ENCODE measurements around the gene KLF6. TPM values are rescaled to one million over a fixed set of nuclear protein-coding genes. Genes with fewer than 3 reads are reported as not detected.
A peak's percentile ranks its signal among the peaks of the same experiment; 100 is the strongest.

The KLF6 gene
- total and polyA plus RNA-seq, 2 donors (not counting 1 experiment from before 2014, with no cell fraction given) = 175 to 921 TPM

GRCh38 chr10:3825862-3826351, 40.9 kb upstream of the KLF6 start:
- ATAC-seq (ENCODE audit: low read depth) = no peak
- H3K4me1 Mint-ChIP-seq = peaks cover 18% of the 10 kb centered on the region
- no peak overlapping the region for H3K4me3 Mint-ChIP-seq
- H3K27ac Mint-ChIP-seq = peak overlapping the region; percentile 59
- Histone ChIP-seq H3K4me3 (ENCODE audit: control extremely low read depth in 1 of 5, extremely low read depth in 1 of 5, insufficient read depth in 1 of 5, low read depth in 2 of 5, low read length in 4 of 5) (no peak overlapping the region), H3K9me3 (ENCODE audit: control extremely low read depth in 1 of 3, control insufficient read depth in 2 of 3, insufficient read depth in 1 of 3, low read length in 2 of 3) (no peaks in the 10 kb centered on the region), H3K79me2 (ENCODE audit: control insufficient read depth, insufficient read depth, low read length) (no peaks in the 10 kb centered on the region), H3K27me3 (replicated peaks in 1 of 4; ENCODE audit: control extremely low read depth in 1 of 4, control insufficient read depth in 3 of 4, insufficient read depth in 4 of 4, low read length in 3 of 4) (no peaks in the 10 kb centered on the region), H3K9ac (ENCODE audit: low read length) (no peak overlapping the region), H3K27ac (ENCODE audit: low read length in 2 of 2) (no peak overlapping the region), H4K20me1 (ENCODE audit: control insufficient read depth, insufficient read depth, low read length, poor library complexity, severe bottlenecking) (no peaks in the 10 kb centered on the region), H3K4me1 (ENCODE audit: control insufficient read depth in 2 of 2, insufficient read depth in 2 of 2, low read length in 2 of 2) (peaks cover 11 to 15% of the 10 kb centered on the region in 2 donors), H2AFZ (ENCODE audit: insufficient read depth, low read depth, low read length, poor library complexity, severe bottlenecking) (no peak overlapping the region), H3K36me3 (replicated peaks in 1 of 2; ENCODE audit: control extremely low read depth in 1 of 2, control insufficient read depth in 1 of 2, extremely low read depth in 1 of 2, insufficient read depth in 2 of 2, low read length in 1 of 2) (no peaks in the 10 kb centered on the region), H3K4me2 (replicated peaks; ENCODE audit: low read depth, low read length, poor library complexity, severe bottlenecking) (no peak overlapping the region)
- DNase-seq = no peak
- intact Hi-C loops (cut with micrococcal nuclease) = no loop called here
- no peaks in the 10 kb centered on the region for H3K27me3 Mint-ChIP-seq
- 96% methylated on average over 18 of the region's 21 CpGs for WGBS (ENCODE audit: insufficient coverage)
- no peak for TF ChIP-seq EZH2 (IDR thresholded peaks at IDR 0.05; ENCODE audit: borderline replicate concordance, insufficient read depth, low read depth, low read length, poor library complexity, severe bottlenecking)
- no peak for TF ChIP-seq CTCF (IDR thresholded peaks at IDR 0.05)
- ChIA-PET POLR2A (no interaction called here), CTCF (no interaction called here)
- no peaks in the 10 kb centered on the region for H3K9me3 Mint-ChIP-seq (ENCODE audit: insufficient read depth)

GRCh38 chr10:3825244-3825643, 40.2 kb upstream of the KLF6 start:
- Histone ChIP-seq H3K9ac (ENCODE audit: low read length) (no peak overlapping the region), H4K20me1 (ENCODE audit: control insufficient read depth, insufficient read depth, low read length, poor library complexity, severe bottlenecking) (no peaks in the 10 kb centered on the region), H3K36me3 (replicated peaks in 1 of 2; ENCODE audit: control extremely low read depth in 1 of 2, control insufficient read depth in 1 of 2, extremely low read depth in 1 of 2, insufficient read depth in 2 of 2, low read length in 1 of 2) (no peaks in the 10 kb centered on the region), H3K79me2 (ENCODE audit: control insufficient read depth, insufficient read depth, low read length) (no peaks in the 10 kb centered on the region), H3K27ac (ENCODE audit: low read length in 2 of 2) (no peak overlapping the region), H3K9me3 (ENCODE audit: control extremely low read depth in 1 of 3, control insufficient read depth in 2 of 3, insufficient read depth in 1 of 3, low read length in 2 of 3) (no peaks in the 10 kb centered on the region), H3K4me1 (ENCODE audit: control insufficient read depth in 2 of 2, insufficient read depth in 2 of 2, low read length in 2 of 2) (peaks cover 11 to 15% of the 10 kb centered on the region in 2 donors), H3K4me3 (ENCODE audit: control extremely low read depth in 1 of 5, extremely low read depth in 1 of 5, insufficient read depth in 1 of 5, low read depth in 2 of 5, low read length in 4 of 5) (no peak overlapping the region), H3K4me2 (replicated peaks; ENCODE audit: low read depth, low read length, poor library complexity, severe bottlenecking) (no peak overlapping the region), H2AFZ (ENCODE audit: insufficient read depth, low read depth, low read length, poor library complexity, severe bottlenecking) (no peak overlapping the region), H3K27me3 (replicated peaks in 1 of 4; ENCODE audit: control extremely low read depth in 1 of 4, control insufficient read depth in 3 of 4, insufficient read depth in 4 of 4, low read length in 3 of 4) (no peaks in the 10 kb centered on the region)
- no peak overlapping the region for H3K4me3 Mint-ChIP-seq
- H3K27ac Mint-ChIP-seq = peak overlapping the region; percentile 64
- peaks cover 16% of the 10 kb centered on the region for H3K4me1 Mint-ChIP-seq
- WGBS (ENCODE audit: insufficient coverage) = 94% methylated on average over 5 of the region's 6 CpGs
- CTCF ChIA-PET = no interaction called here
- intact Hi-C loops (cut with micrococcal nuclease) = no loop called here
- no peaks in the 10 kb centered on the region for H3K9me3 Mint-ChIP-seq (ENCODE audit: insufficient read depth)
- POLR2A ChIA-PET = no interaction called here
- no peaks in the 10 kb centered on the region for H3K27me3 Mint-ChIP-seq
- TF ChIP-seq EZH2 (IDR thresholded peaks at IDR 0.05; ENCODE audit: borderline replicate concordance, insufficient read depth, low read depth, low read length, poor library complexity, severe bottlenecking) (no peak), CTCF (IDR thresholded peaks at IDR 0.05) (no peak)
- ATAC-seq (ENCODE audit: low read depth) = no peak
- DNase-seq = no peak
